Measurements from ENCODE around the gene DSG1.

DNA sequence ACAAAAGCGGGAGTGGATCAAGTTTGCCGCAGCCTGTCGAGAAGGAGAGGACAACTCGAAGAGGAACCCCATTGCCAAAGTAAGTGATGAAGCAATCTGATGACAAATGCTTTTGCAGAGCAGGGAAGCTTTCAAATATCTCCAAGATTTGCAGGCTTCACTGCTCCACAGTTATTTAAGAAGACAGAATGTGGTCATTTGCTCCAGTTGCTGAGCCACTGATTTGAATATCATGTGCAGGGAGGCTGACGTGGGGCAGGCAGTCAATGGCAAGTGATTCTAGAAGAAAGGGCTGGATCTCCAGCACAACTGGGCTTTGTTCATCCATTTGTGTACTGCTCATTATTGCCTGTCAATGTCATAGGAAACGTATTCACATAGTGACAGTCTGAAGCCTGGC lies 68.8 kb downstream of the DSG1 start:
- no peak for TF ChIP-seq POLR2A (IDR thresholded peaks at IDR 0.05; ENCODE audit: control extremely low read depth in 1 of 2, low read depth in 2 of 2, low read length in 2 of 2)
- TF ChIP-seq, protein P1, sequence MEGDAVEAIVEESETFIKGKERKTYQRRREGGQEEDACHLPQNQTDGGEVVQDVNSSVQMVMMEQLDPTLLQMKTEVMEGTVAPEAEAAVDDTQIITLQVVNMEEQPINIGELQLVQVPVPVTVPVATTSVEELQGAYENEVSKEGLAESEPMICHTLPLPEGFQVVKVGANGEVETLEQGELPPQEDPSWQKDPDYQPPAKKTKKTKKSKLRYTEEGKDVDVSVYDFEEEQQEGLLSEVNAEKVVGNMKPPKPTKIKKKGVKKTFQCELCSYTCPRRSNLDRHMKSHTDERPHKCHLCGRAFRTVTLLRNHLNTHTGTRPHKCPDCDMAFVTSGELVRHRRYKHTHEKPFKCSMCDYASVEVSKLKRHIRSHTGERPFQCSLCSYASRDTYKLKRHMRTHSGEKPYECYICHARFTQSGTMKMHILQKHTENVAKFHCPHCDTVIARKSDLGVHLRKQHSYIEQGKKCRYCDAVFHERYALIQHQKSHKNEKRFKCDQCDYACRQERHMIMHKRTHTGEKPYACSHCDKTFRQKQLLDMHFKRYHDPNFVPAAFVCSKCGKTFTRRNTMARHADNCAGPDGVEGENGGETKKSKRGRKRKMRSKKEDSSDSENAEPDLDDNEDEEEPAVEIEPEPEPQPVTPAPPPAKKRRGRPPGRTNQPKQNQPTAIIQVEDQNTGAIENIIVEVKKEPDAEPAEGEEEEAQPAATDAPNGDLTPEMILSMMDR (IDR thresholded peaks at IDR 0.05; ENCODE audit: control extremely low read depth in 1 of 3, insufficient read depth in 1 of 3, low read depth in 1 of 3, low read length in 3 of 3), result no peak
